Peyer's patch (tissue), 4 donors: ENCODE measurements around the gene KRTAP5-5.

ENCODE experiments used
- POLR2A ChIP-seq, 2 donors: fragments of 450-650 bp; IDR thresholded peaks; one replicate each; pipeline ENCODE4 v1.5.1; 2017; ENCODE audit warnings: antibody characterized with exemption in 2 of 2, mild to moderate bottlenecking in 2 of 2, moderate library complexity in 2 of 2
- TF ChIP-seq, protein P1 (sequence below), 6 experiments: fragments of 450-650 bp in 4 of 6; fragments of 200-600 bp in 2 of 6; sonication (generic) in 1 of 6; IDR thresholded peaks; one replicate each; pipeline ENCODE4 v1.5.1; 2017 to 2019; ENCODE audit warnings: antibody characterized with exemption in 6 of 6, mild to moderate bottlenecking in 3 of 6, moderate library complexity in 1 of 6

DNA sequence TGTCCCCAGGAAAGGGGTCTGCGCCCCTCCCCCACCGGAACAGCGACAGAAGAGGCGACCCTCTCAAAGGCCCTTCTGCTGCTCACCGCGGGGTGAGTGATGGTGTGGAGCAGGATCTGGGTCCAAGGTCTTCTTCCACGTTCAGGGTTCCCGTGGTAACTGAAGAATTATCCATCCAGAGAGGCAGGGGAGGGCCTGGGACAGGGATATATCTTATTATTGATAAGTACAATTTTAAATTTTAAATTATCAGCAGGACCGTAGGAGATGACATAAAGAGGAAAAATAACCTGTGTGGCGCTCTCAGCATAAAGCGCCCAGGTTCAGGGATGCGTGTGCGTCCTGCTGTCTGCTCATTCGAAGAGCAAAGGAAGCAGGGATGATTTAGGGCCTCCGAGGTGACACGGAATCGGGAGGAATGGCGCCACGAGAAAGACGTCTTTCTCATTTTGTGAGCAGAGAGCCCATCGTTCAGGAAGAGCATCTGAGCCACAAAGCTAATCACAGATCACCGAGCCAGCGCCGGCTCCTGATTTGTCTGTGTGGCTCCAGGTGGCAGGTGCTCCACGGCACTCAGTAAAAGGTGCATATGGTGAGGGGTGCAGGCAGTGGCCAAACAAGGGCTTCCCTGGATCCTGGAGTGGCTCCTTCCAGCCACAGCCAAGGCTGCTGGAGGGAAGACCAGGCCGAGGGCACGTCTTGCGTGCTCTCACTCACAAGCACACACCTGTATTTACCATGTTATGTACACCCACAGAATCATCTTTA is 19.3 kb downstream of the KRTAP5-5 start:
- no peak for TF ChIP-seq POLR2A (IDR thresholded peaks at IDR 0.05)
- TF ChIP-seq, protein P1, sequence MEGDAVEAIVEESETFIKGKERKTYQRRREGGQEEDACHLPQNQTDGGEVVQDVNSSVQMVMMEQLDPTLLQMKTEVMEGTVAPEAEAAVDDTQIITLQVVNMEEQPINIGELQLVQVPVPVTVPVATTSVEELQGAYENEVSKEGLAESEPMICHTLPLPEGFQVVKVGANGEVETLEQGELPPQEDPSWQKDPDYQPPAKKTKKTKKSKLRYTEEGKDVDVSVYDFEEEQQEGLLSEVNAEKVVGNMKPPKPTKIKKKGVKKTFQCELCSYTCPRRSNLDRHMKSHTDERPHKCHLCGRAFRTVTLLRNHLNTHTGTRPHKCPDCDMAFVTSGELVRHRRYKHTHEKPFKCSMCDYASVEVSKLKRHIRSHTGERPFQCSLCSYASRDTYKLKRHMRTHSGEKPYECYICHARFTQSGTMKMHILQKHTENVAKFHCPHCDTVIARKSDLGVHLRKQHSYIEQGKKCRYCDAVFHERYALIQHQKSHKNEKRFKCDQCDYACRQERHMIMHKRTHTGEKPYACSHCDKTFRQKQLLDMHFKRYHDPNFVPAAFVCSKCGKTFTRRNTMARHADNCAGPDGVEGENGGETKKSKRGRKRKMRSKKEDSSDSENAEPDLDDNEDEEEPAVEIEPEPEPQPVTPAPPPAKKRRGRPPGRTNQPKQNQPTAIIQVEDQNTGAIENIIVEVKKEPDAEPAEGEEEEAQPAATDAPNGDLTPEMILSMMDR (IDR thresholded peaks at IDR 0.05), result no peak
